HEK293 (cell line): ENCODE results near the gene GTF2H4.

Source experiments
- GFI1B ChIP-seq: fragments of 450-650 bp; formaldehyde crosslinking; IDR thresholded peaks from 2 replicates; pipeline ENCODE4 v1.5.1; 2016; ENCODE audit warnings: missing biosample characterization, missing genetic modification characterization
- GLIS2 ChIP-seq: fragments of 450-650 bp; formaldehyde crosslinking; IDR thresholded peaks from 2 replicates; pipeline ENCODE4 v1.5.1; 2016; ENCODE audit warnings: missing biosample characterization, missing genetic modification characterization
- HOXC10 ChIP-seq: sonication (generic); formaldehyde crosslinking; IDR thresholded peaks from 2 replicates; pipeline ENCODE4 v1.8.1; 2023; ENCODE audit warnings: mild to moderate bottlenecking, missing genetic modification reagents
- KLF8 ChIP-seq: fragments of 450-650 bp; formaldehyde crosslinking; IDR thresholded peaks from 2 replicates; pipeline ENCODE4 v1.5.1; 2016; ENCODE audit warnings: missing biosample characterization, missing genetic modification characterization
- KLF9 ChIP-seq: fragments of 450-650 bp; formaldehyde crosslinking; IDR thresholded peaks from 2 replicates; pipeline ENCODE4 v1.5.1; 2016; ENCODE audit warnings: missing biosample characterization, missing genetic modification characterization, low read depth
- OVOL3 ChIP-seq: fragments of 450-650 bp; formaldehyde crosslinking; IDR thresholded peaks from 2 replicates; pipeline ENCODE4 v1.5.1; 2016; ENCODE audit warnings: missing biosample characterization, missing genetic modification characterization
- SALL2 ChIP-seq: fragments of 450-650 bp; formaldehyde crosslinking; IDR thresholded peaks from 2 replicates; pipeline ENCODE4 v1.5.0; 2017; ENCODE audit warnings: missing biosample characterization, mild to moderate bottlenecking, missing genetic modification characterization, borderline replicate concordance
- ZBTB10 ChIP-seq: fragments of 450-650 bp; formaldehyde crosslinking; IDR thresholded peaks from 2 replicates; pipeline ENCODE4 v1.5.1; 2016; ENCODE audit warnings: missing biosample characterization, missing genetic modification characterization
- ZBTB48 ChIP-seq: fragments of 450-650 bp; formaldehyde crosslinking; IDR thresholded peaks from 2 replicates; pipeline ENCODE4 v1.5.1; 2016; ENCODE audit warnings: missing biosample characterization, missing genetic modification characterization
- ZBTB7A ChIP-seq: fragments of 450-650 bp; formaldehyde crosslinking; IDR thresholded peaks from 2 replicates; pipeline ENCODE4 v1.5.1; 2016; ENCODE audit warnings: low read depth, missing biosample characterization, missing genetic modification characterization
- ZNF10 ChIP-seq: fragments of 450-650 bp; formaldehyde crosslinking; IDR thresholded peaks from 2 replicates; pipeline ENCODE4 v1.5.1; 2017; ENCODE audit warnings: missing biosample characterization, missing genetic modification characterization
- ZNF169 ChIP-seq: fragments of 450-650 bp; formaldehyde crosslinking; IDR thresholded peaks from 2 replicates; pipeline ENCODE4 v1.5.1; 2016; ENCODE audit warnings: missing biosample characterization, missing genetic modification characterization
- ZNF19 ChIP-seq: fragments of 450-650 bp; formaldehyde crosslinking; IDR thresholded peaks from 2 replicates; pipeline ENCODE4; 2016; ENCODE audit warnings: missing biosample characterization, missing genetic modification characterization, low read depth
- ZNF211 ChIP-seq: fragments of 450-650 bp; formaldehyde crosslinking; IDR thresholded peaks from 2 replicates; pipeline ENCODE4 v1.5.1; 2016; ENCODE audit warnings: low read depth, missing biosample characterization, missing genetic modification characterization
- ZNF221 ChIP-seq: fragments of 450-650 bp; formaldehyde crosslinking; IDR thresholded peaks from 2 replicates; pipeline ENCODE4 v1.5.1; 2017; ENCODE audit warnings: missing biosample characterization, missing genetic modification characterization, borderline replicate concordance
- ZNF248 ChIP-seq: fragments of 450-650 bp; formaldehyde crosslinking; IDR thresholded peaks from 2 replicates; pipeline ENCODE4 v1.5.1; 2017; ENCODE audit warnings: missing biosample characterization, missing genetic modification characterization
- ZNF280D ChIP-seq: fragments of 450-650 bp; formaldehyde crosslinking; IDR thresholded peaks from 2 replicates; pipeline ENCODE4 v1.5.1; 2016; ENCODE audit warnings: missing biosample characterization, missing genetic modification characterization
- ZNF362 ChIP-seq: fragments of 450-650 bp; formaldehyde crosslinking; IDR thresholded peaks from 2 replicates; pipeline ENCODE4 v1.5.1; 2016; ENCODE audit warnings: missing biosample characterization, missing genetic modification characterization
- ZNF391 ChIP-seq: fragments of 450-650 bp; formaldehyde crosslinking; IDR thresholded peaks from 2 replicates; pipeline ENCODE4 v1.5.1; 2016; ENCODE audit warnings: low read depth, missing biosample characterization, missing genetic modification characterization, borderline replicate concordance
- ZNF473 ChIP-seq: fragments of 450-650 bp; formaldehyde crosslinking; IDR thresholded peaks from 2 replicates; pipeline ENCODE4 v1.5.1; 2017; ENCODE audit warnings: missing biosample characterization, missing genetic modification characterization
- ZNF555 ChIP-seq: fragments of 450-650 bp; formaldehyde crosslinking; conservative IDR thresholded peaks from 2 replicates; pipeline ENCODE4 v1.5.1; 2017; ENCODE audit warnings: missing biosample characterization, mild to moderate bottlenecking, missing genetic modification characterization, inconsistent platforms
- ZNF560 ChIP-seq: fragments of 450-650 bp; formaldehyde crosslinking; IDR thresholded peaks from 2 replicates; pipeline ENCODE4 v1.5.1; 2017; ENCODE audit warnings: missing biosample characterization, missing genetic modification characterization, borderline replicate concordance
- ZNF629 ChIP-seq: fragments of 450-650 bp; formaldehyde crosslinking; IDR thresholded peaks from 2 replicates; pipeline ENCODE4 v1.5.1; 2017; ENCODE audit warnings: missing biosample characterization, missing genetic modification characterization
- ZNF639 ChIP-seq: fragments of 450-650 bp; formaldehyde crosslinking; IDR thresholded peaks from 2 replicates; pipeline ENCODE4 v1.5.1; 2016; ENCODE audit warnings: missing biosample characterization, missing genetic modification characterization
- ZNF658 ChIP-seq: fragments of 450-650 bp; formaldehyde crosslinking; IDR thresholded peaks from 2 replicates; pipeline ENCODE4; 2016; ENCODE audit warnings: missing biosample characterization, missing genetic modification characterization
- ZNF670 ChIP-seq: fragments of 450-650 bp; formaldehyde crosslinking; IDR thresholded peaks from 2 replicates; pipeline ENCODE4 v1.5.1; 2016; ENCODE audit warnings: missing biosample characterization, missing genetic modification characterization, low read depth
- ZNF677 ChIP-seq: fragments of 450-650 bp; IDR thresholded peaks from 2 replicates; pipeline ENCODE4 v1.5.0; 2018; ENCODE audit warnings: missing biosample characterization, mild to moderate bottlenecking, missing genetic modification characterization, moderate library complexity
- ZNF704 ChIP-seq: fragments of 450-650 bp; formaldehyde crosslinking; IDR thresholded peaks from 2 replicates; pipeline ENCODE4 v1.5.1; 2016; ENCODE audit warnings: missing biosample characterization, missing genetic modification characterization
- ZNF76 ChIP-seq: fragments of 450-650 bp; formaldehyde crosslinking; IDR thresholded peaks from 2 replicates; pipeline ENCODE4; 2016; ENCODE audit warnings: low read depth, missing biosample characterization, missing genetic modification characterization, borderline replicate concordance
- ZSCAN16 ChIP-seq: fragments of 450-650 bp; formaldehyde crosslinking; IDR thresholded peaks from 2 replicates; pipeline ENCODE4 v1.5.1; 2016; ENCODE audit warnings: missing biosample characterization, missing genetic modification characterization

Gene GTF2H4

GRCh38 chr6:30907758-30908591 lies at the start of gene GTF2H4 (continued):
- TF ChIP-seq ZNF391 (tag by site-specific recombination) (peak; percentile 87; the same call in 1 of the 2 replicates), ZNF280D (tag by site-specific recombination) (peak; percentile 96), ZBTB48 (tag by site-specific recombination) (peak; percentile 98), ZNF10 (tag by site-specific recombination) (peak; percentile 96), GFI1B (tag by site-specific recombination) (no peak), ZNF677 (tag by site-specific recombination) (no peak), ZNF248 (tag by site-specific recombination) (no peak), HOXC10 (CRISPR knock-in tag) (no peak), ZNF555 (tag by site-specific recombination) (no peak), ZNF19 (tag by site-specific recombination) (no peak), ZNF670 (no peak), ZNF76 (tag by site-specific recombination) (peak; percentile 99), KLF9 (peak; percentile 95), ZNF169 (tag by site-specific recombination) (no peak), ZBTB10 (peak; percentile 93), OVOL3 (tag by site-specific recombination) (peak; percentile 90), ZBTB7A (tag by site-specific recombination) (peak; percentile 21; the same call in 1 of the 2 replicates), ZNF211 (no peak), ZSCAN16 (tag by site-specific recombination) (no peak), ZNF639 (tag by site-specific recombination) (peak; percentile 98), ZNF629 (tag by site-specific recombination) (peak; percentile 88), ZNF560 (no peak), ZNF473 (tag by site-specific recombination) (no peak), ZNF658 (tag by site-specific recombination) (no peak), ZNF221 (no peak), GLIS2 (tag by site-specific recombination) (peak; percentile 66), KLF8 (tag by site-specific recombination) (peak; percentile 100), ZNF362 (peak; percentile 57; the same call in 1 of the 2 replicates), SALL2 (tag by site-specific recombination) (peak; percentile 82; the same call in 1 of the 2 replicates), ZNF704 (tag by site-specific recombination) (no peak)
